ENCODE data around the gene ZNF311.
"Not testable (repeated sequence)": the region's sequence is repeated elsewhere in the genome, so short reads cannot be mapped to it uniquely, and the experiment has no call there.

The ZNF311 gene

GRCh38 chr6:28979679-28980078 lies 25.4 kb downstream of the ZNF311 start:
- TF ChIP-seq CTCF (IDR thresholded peaks at IDR 0.05; ENCODE audit: insufficient read depth, low read depth, low read length, missing control alignments) = no peak
- H3K4me3 ChIP-seq (ENCODE audit: low read length) = no peak overlapping the region
- no peak for DNase-seq (ENCODE audit: low read depth)

- no peak for TF ChIP-seq CTCF (IDR thresholded peaks at IDR 0.05; ENCODE audit: insufficient read depth, low read depth, low read length, missing control alignments)
- no peak overlapping the region for H3K4me3 ChIP-seq (ENCODE audit: low read length)
- no peak for DNase-seq (ENCODE audit: low read depth)
These were observed 26.1 kb downstream of the ZNF311 start for GRCh38 chr6:28978959-28979561.

GRCh38 chr6:28978133-28978491 lies 27.0 kb downstream of the ZNF311 start:
- TF ChIP-seq CTCF (IDR thresholded peaks at IDR 0.05; ENCODE audit: insufficient read depth, low read depth, low read length, missing control alignments) = no peak
- no peak overlapping the region for H3K4me3 ChIP-seq (ENCODE audit: low read length)
- DNase-seq (ENCODE audit: low read depth) = no peak

- no peak overlapping the region for H3K4me3 ChIP-seq (ENCODE audit: low read length)
- TF ChIP-seq CTCF (IDR thresholded peaks at IDR 0.05; ENCODE audit: insufficient read depth, low read depth, low read length, missing control alignments) = no peak
- peak; percentile 83 for DNase-seq (ENCODE audit: low read depth)
These were observed 27.6 kb downstream of the ZNF311 start for GRCh38 chr6:28977341-28978132.

- TF ChIP-seq CTCF (IDR thresholded peaks at IDR 0.05; ENCODE audit: insufficient read depth, low read depth, low read length, missing control alignments) = no peak
- no peak overlapping the region for H3K4me3 ChIP-seq (ENCODE audit: low read length)
- no peak for DNase-seq (ENCODE audit: low read depth)
These were observed 28.4 kb downstream of the ZNF311 start for GRCh38 chr6:28976677-28977076.

- TF ChIP-seq CTCF (IDR thresholded peaks at IDR 0.05; ENCODE audit: insufficient read depth, low read depth, low read length, missing control alignments) = no peak
These were observed 30.6 kb downstream of the ZNF311 start for GRCh38 chr6:28974505-28974904.

GRCh38 chr6:28970056-28970455 lies 35.1 kb downstream of the ZNF311 start:
- DNase-seq (ENCODE audit: low read depth); H3K4me3 ChIP-seq (ENCODE audit: low read length): not testable (repeated sequence)

More at GRCh38 chr6:28974505-28974904, 30.6 kb downstream of the ZNF311 start:
- no peak for DNase-seq (ENCODE audit: low read depth)
- H3K4me3 ChIP-seq (ENCODE audit: low read length) = no peak overlapping the region
